Measurements from ENCODE around the gene DNAJB6.

GRCh38 chr7:157379493-157379892 is 42.7 kb downstream of the DNAJB6 start:
- TF ChIP-seq ZNF70 (CRISPR knock-in tag; IDR thresholded peaks at IDR 0.05) (no peak), ARNTL (CRISPR knock-in tag; IDR thresholded peaks at IDR 0.05; ENCODE audit: borderline replicate concordance, low read depth) (no peak), GLIS3 (CRISPR knock-in tag; IDR thresholded peaks at IDR 0.05) (no peak), PATZ1 (CRISPR knock-in tag; IDR thresholded peaks at IDR 0.05; ENCODE audit: borderline replicate concordance) (no peak)

All from SK-N-SH treated with all-trans-retinoic acid at 6 μM for 48 hours (cell line).